ENCODE results near the gene POLD2. TPM values are rescaled to one million over a fixed set of nuclear protein-coding genes. Genes with fewer than 3 reads are reported as not detected.

The POLD2 gene
- total and polyA plus RNA-seq, 2 of the 4 experiments (the other 2 are of a cell fraction) = 142 to 163 TPM

DNA sequence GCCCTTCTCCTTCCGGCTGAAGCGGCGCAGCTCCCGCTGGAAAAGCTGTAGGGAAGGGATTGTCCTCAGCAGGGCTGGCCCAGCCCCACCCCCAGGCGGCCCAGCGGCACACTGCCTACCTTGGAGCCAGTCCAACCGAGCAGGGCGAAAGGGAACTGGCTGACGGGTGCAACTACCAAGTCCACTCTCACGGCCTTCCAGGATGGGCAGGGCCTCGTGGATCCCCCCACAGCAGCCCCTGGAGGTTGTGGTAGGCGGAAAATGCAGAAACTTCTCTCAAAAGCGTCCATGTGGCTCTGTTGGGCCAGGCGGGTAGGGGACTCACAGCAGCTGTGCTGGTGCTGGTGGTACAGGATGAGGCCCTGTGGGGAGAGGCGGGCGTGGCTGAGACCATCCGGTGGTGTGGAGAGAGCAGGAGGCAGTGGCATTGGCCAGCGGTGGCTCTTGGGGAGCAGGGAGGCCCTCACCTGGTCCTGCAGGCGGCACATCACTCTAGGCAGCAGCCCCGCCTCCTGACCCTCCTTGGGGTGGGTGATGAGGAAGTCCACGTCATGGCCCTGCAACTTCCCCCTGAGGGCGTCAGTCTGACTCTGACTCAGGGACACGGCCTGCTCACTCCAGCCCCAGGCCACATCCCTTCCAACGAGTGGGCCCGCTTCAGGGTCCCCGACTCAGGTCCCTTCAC, 49.5 kb downstream of the POLD2 start:
- WGBS, 2 experiments (ENCODE audit: extremely low coverage in 2 of 2, insufficient read length in 1 of 2) = 90% methylated on average over 8 of the region's 26 CpGs; no CpG with 5 or more reads in 1 of the 2 experiments
- no peak overlapping the region for H3K56ac ChIP-seq (ENCODE audit: extremely low read depth, insufficient read depth, low read length)
- H3K4ac ChIP-seq (ENCODE audit: low read depth, low read length) = peak overlapping the region; percentile 23; the same call in 1 of the 2 replicates
- no peak; the same call in 1 of the 2 replicates for ATAC-seq (ENCODE audit: low read depth)
- no peak overlapping the region for H2BK15ac ChIP-seq (ENCODE audit: low read depth, low read length)
- peaks cover 10% of the 10 kb centered on the region for H3K4me1 ChIP-seq (ENCODE audit: control insufficient read depth, insufficient read depth, low read length)
- no peak overlapping the region for H3K14ac ChIP-seq (replicated peaks; ENCODE audit: low read depth, low read length)
- no peak overlapping the region for H4K5ac ChIP-seq (ENCODE audit: low read depth, low read length)
- H3K9ac ChIP-seq (ENCODE audit: low read depth, low read length) = no peak overlapping the region
- H2AK5ac ChIP-seq (ENCODE audit: low read depth, low read length) = peak overlapping the region; percentile 37
- H2BK5ac ChIP-seq (ENCODE audit: low read depth, low read length, poor library complexity, severe bottlenecking) = peak overlapping the region; percentile 40
- no peak overlapping the region for H2BK20ac ChIP-seq (ENCODE audit: low read depth, low read length)
- H3K79me1 ChIP-seq (ENCODE audit: low read depth in 1 of 2, low read length in 2 of 2) = peaks cover 0 to 7% of the 10 kb centered on the region in 2 experiments; a peak in 1 of 4 replicates
- H4K20me1 ChIP-seq (ENCODE audit: insufficient read depth, low read length) = no peaks in the 10 kb centered on the region
- peak overlapping the region in 1 of 2 experiments; percentile 56; a peak in 1 of 4 replicates for H4K8ac ChIP-seq (ENCODE audit: low read depth in 2 of 2, low read length in 2 of 2)
- POLR2A ChIA-PET (ENCODE audit: unreplicated experiment) = no interaction called here
- no peaks in the 10 kb centered on the region for H3K9me3 ChIP-seq (ENCODE audit: control insufficient read depth, insufficient read depth, low read length)
- TF ChIP-seq RFX5 (IDR thresholded peaks at IDR 0.05; ENCODE audit: low read depth, low read length) (no peak), CEBPB (IDR thresholded peaks at IDR 0.05; ENCODE audit: low read depth, low read length) (no peak)
- TF ChIP-seq, protein P1, sequence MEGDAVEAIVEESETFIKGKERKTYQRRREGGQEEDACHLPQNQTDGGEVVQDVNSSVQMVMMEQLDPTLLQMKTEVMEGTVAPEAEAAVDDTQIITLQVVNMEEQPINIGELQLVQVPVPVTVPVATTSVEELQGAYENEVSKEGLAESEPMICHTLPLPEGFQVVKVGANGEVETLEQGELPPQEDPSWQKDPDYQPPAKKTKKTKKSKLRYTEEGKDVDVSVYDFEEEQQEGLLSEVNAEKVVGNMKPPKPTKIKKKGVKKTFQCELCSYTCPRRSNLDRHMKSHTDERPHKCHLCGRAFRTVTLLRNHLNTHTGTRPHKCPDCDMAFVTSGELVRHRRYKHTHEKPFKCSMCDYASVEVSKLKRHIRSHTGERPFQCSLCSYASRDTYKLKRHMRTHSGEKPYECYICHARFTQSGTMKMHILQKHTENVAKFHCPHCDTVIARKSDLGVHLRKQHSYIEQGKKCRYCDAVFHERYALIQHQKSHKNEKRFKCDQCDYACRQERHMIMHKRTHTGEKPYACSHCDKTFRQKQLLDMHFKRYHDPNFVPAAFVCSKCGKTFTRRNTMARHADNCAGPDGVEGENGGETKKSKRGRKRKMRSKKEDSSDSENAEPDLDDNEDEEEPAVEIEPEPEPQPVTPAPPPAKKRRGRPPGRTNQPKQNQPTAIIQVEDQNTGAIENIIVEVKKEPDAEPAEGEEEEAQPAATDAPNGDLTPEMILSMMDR (conservative IDR thresholded peaks at IDR 0.05; ENCODE audit: low read depth, low read length) = no peak
- H3K27ac ChIP-seq (ENCODE audit: insufficient read depth, low read length) = no peak overlapping the region; the same call in 1 of the 2 replicates
- H3K23ac ChIP-seq (ENCODE audit: low read depth, low read length) = no peak overlapping the region
- peak overlapping the region; percentile 41; the same call in 1 of the 2 replicates for H4K91ac ChIP-seq (ENCODE audit: insufficient read depth, low read depth, low read length)
- H3K27me3 ChIP-seq (ENCODE audit: control insufficient read depth, insufficient read depth, low read length) = no peaks in the 10 kb centered on the region
- no peak overlapping the region for H3K4me2 ChIP-seq (ENCODE audit: low read depth, low read length)
- peak overlapping the region; percentile 30; the same call in 1 of the 2 replicates for H2BK120ac ChIP-seq (ENCODE audit: low read depth, low read length)
- CTCF ChIA-PET = no interaction called here
- H2AFZ ChIP-seq (replicated peaks; ENCODE audit: low read length, poor library complexity) = peak overlapping the region; percentile 72
- no peak overlapping the region for H3K4me3 ChIP-seq (ENCODE audit: insufficient read depth, low read depth, low read length)
- peak; percentile 66 for DNase-seq
- H3K18ac ChIP-seq (ENCODE audit: low read depth, low read length) = no peak overlapping the region
- peaks cover 48% of the 10 kb centered on the region for H3K36me3 ChIP-seq (ENCODE audit: control insufficient read depth, insufficient read depth, low read length)
- H3K9me1 ChIP-seq (ENCODE audit: insufficient read depth, low read length) = no peaks in the 10 kb centered on the region; the same call in 1 of the 2 replicates
- intact Hi-C loops (cut with micrococcal nuclease) = no loop called here
- BruUV-seq (replicated peaks) = no TSS peak
- dilution Hi-C loops (cut with HindIII; ENCODE audit: low sequenced_read_pairs, unreplicated experiment) = no loop called here
- in situ Hi-C loops (cut with MboI; ENCODE audit: low sequenced_read_pairs) = no loop called here
- peak overlapping the region; percentile 82 for H2AK9ac ChIP-seq (replicated peaks; ENCODE audit: low read depth, low read length, poor library complexity)
